ENCODE measurements around the gene PPP2R5C. TPM values are rescaled to one million over a fixed set of nuclear protein-coding genes. Genes with fewer than 3 reads are reported as not detected.

Gene PPP2R5C
- total RNA-seq, 1 experiment from 2014 or later, result 93.0 TPM

DNA sequence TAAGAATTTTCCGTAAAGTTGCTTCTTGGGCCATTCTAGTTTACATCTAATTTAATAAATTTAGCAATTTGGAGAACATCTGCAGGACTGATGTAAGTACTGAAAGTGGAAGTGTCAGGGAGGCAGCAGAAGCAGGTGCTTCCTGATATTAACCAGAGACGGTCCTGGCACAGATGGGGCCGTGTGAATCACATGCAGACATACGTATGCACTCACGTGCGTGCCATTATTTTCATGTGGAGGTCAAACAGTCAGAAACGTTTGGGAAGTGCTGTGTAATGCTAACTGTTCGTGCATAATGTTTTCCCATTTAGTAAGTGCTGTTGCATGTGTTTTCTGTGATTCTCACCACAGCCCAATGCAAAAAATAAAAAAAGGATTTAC, 115.0 kb downstream of the PPP2R5C start:
- peaks cover 0 to 2% of the 10 kb centered on the region in 2 experiments; a peak in 1 of 4 replicates for H3K4me1 Mint-ChIP-seq
- no peak overlapping the region for H2BK12ac ChIP-seq (ENCODE audit: insufficient read length, low read depth, low read length)
- DNase-seq, result no peak
- no peak overlapping the region for H2BK15ac ChIP-seq (ENCODE audit: low read depth, low read length)
- no CpG with 5 or more reads among the region's 8 CpGs for WGBS (ENCODE audit: extremely low coverage, insufficient read length, low lambda C conversion rate)
- H3K9ac ChIP-seq (ENCODE audit: extremely low read depth, insufficient read length, low read length), result no peak overlapping the region
- H4K20me1 ChIP-seq (ENCODE audit: control insufficient read depth, insufficient read depth, insufficient read length), result no peaks in the 10 kb centered on the region
- no peaks in the 10 kb centered on the region for H3K9me3 Mint-ChIP-seq
- H3K4me2 ChIP-seq (ENCODE audit: insufficient read depth, insufficient read length, low read length), result no peak overlapping the region
- H3K56ac ChIP-seq (ENCODE audit: insufficient read length, low read depth, low read length), result no peak overlapping the region
- no peaks in the 10 kb centered on the region; the same call in 1 of the 2 replicates for H3K4me1 ChIP-seq (ENCODE audit: insufficient read depth, low read length)
- no peak overlapping the region for H2BK5ac ChIP-seq (ENCODE audit: insufficient read length, low read length)
- H3K27ac ChIP-seq (ENCODE audit: insufficient read length, low read depth, low read length), result no peak overlapping the region
- peaks cover 1% of the 10 kb centered on the region; the same call in 1 of the 2 replicates for H3K79me2 ChIP-seq (ENCODE audit: insufficient read depth, low read length)
- H4K91ac ChIP-seq (ENCODE audit: insufficient read length, low read depth, low read length), result no peak overlapping the region
- peaks cover 2% of the 10 kb centered on the region for H3K79me1 ChIP-seq (ENCODE audit: insufficient read depth, low read depth, low read length, poor library complexity, severe bottlenecking)
- no peak overlapping the region for H4K5ac ChIP-seq (ENCODE audit: insufficient read length, low read depth, low read length)
- no peak overlapping the region for H3T11ph ChIP-seq (ENCODE audit: low read length)
- no peak overlapping the region for H2AFZ ChIP-seq (ENCODE audit: low read length)
- H2BK20ac ChIP-seq (ENCODE audit: low read depth, low read length, poor library complexity, severe bottlenecking), result no peak overlapping the region
- no peak overlapping the region for H4K8ac ChIP-seq (replicated peaks; ENCODE audit: insufficient read length, low read depth, low read length)
- TF ChIP-seq, protein P1, sequence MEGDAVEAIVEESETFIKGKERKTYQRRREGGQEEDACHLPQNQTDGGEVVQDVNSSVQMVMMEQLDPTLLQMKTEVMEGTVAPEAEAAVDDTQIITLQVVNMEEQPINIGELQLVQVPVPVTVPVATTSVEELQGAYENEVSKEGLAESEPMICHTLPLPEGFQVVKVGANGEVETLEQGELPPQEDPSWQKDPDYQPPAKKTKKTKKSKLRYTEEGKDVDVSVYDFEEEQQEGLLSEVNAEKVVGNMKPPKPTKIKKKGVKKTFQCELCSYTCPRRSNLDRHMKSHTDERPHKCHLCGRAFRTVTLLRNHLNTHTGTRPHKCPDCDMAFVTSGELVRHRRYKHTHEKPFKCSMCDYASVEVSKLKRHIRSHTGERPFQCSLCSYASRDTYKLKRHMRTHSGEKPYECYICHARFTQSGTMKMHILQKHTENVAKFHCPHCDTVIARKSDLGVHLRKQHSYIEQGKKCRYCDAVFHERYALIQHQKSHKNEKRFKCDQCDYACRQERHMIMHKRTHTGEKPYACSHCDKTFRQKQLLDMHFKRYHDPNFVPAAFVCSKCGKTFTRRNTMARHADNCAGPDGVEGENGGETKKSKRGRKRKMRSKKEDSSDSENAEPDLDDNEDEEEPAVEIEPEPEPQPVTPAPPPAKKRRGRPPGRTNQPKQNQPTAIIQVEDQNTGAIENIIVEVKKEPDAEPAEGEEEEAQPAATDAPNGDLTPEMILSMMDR (conservative IDR thresholded peaks at IDR 0.05), result no peak
- no peak overlapping the region for H3K4ac ChIP-seq (ENCODE audit: low read depth, low read length)
- no peak overlapping the region for H3K18ac ChIP-seq (ENCODE audit: insufficient read length, low read depth, low read length)
- no peaks in the 10 kb centered on the region; a peak in 1 of 7 replicates for H3K36me3 Mint-ChIP-seq (ENCODE audit: insufficient read depth in 1 of 3, low read depth in 3 of 3)
- H3K14ac ChIP-seq (ENCODE audit: insufficient read depth, low read length), result no peak overlapping the region
- H2BK120ac ChIP-seq (ENCODE audit: low read depth, low read length, poor library complexity, severe bottlenecking), result no peak overlapping the region
- no peaks in the 10 kb centered on the region for H3K27me3 ChIP-seq (ENCODE audit: insufficient read depth, low read length)
- H3K27me3 Mint-ChIP-seq (ENCODE audit: low read depth), result no peaks in the 10 kb centered on the region
- H3K23ac ChIP-seq (ENCODE audit: insufficient read length, low read depth, low read length), result no peak overlapping the region
- no peak overlapping the region for H3K4me3 Mint-ChIP-seq
- H3K9me3 ChIP-seq (ENCODE audit: control insufficient read depth, low read depth, low read length), result no peaks in the 10 kb centered on the region
- no peak overlapping the region for H2AK5ac ChIP-seq (ENCODE audit: insufficient read length, low read length)
- H3K23me2 ChIP-seq (ENCODE audit: insufficient read length, low read depth, low read length, poor library complexity, severe bottlenecking), result no peaks in the 10 kb centered on the region
- no peak overlapping the region for H3K27ac Mint-ChIP-seq
